HG03097 (cell line): ENCODE data around the gene NUP107.
A peak's percentile ranks its signal among the peaks of the same experiment; 100 is the strongest.

Source experiments
- ATAC-seq: cut with Tn5 transposase; IDR thresholded peaks from one replicate; pipeline ENCODE4 v1.9.1; 2021; ENCODE audit not compliant: unreplicated experiment, low FRiP score

Gene NUP107

DNA sequence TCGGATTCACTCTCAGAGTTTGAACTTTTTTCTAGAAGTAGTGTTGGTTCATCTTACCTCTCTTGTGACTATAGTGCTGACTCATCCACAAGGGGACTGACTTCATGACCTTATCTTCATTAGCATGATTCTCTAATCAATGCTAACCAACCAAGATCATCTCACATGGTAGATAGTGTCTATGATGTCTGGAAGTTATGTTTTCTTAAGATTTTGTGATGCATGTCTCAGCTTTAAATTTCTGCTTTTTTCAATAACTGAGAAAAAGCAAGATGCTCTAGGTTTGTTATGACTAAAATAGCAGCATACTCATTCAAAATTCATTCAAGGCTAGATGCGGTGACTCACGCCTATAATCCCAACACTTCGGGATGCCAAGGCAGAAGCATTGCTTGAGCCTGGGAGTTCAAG lies 46.9 kb downstream of the NUP107 start:
- ATAC-seq: no peak

DNA sequence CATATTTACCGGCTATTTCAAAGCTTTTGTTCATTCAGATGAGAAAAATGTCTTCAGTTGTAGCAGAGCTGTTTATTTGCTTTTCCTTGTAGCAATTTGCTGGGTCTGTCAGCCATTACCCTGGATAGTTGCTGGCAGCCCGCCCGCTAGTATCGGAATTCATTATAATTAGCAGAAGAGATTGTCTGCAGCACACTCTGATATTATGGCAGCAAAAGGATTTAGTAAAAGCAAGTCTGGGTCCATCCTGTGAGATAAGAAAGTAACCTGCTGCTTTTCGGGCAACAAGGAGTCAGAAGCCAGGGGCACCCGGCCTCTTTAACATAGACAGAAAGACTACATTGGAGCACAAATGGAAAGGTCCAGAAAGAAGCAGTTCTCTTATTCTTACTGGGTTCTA lies 53.1 kb downstream of the NUP107 start:
- no peak for ATAC-seq

DNA sequence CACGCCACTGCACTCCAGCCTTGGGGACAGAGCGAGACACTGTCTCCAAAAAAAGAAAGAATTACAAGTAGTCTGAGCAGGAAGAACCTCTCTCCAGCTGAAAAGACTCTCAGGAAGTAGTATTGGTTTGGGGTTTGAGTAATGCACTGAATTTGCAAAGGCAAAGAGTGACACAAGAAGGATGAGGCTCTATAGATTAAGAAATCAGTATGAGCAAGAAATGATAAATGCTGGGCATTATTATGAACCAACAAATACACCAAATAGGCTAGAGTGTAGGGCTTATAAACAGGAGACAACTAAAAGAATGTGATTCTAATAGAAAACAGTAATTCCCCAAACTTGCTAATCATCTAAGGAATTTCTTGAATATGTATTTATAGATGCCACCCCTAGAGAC lies 56.6 kb downstream of the NUP107 start:
- ATAC-seq: no peak

DNA sequence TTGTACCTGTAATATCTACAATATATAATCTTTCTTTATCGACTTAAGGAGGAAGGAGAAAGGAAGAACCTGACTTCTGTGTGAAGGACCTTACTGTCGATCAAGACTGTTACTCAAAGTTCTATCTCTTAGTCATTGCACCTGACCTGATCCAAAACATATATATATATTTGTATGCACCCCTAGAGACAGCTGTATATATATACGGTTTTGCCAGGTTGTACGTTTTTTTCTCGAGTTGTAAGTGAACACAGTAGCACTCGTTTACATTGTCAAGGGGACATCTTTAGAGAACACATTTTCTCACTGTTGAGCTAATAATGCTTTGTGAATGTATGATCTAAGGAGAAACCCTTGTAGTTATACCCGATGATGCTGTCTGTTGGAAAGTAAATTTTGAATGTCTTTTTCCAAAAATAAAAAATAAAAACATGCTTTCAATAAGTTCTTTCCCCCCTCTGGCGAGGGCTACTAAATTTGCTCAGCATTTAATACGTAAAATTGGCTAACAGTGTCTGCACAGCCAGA lies 58.7 kb downstream of the NUP107 start:
- ATAC-seq: no peak

GRCh38 chr12:68745904-68746571 lies 59.3 kb downstream of the NUP107 start, which contains the start of gene SLC35E3:
SLC35E3 (plus strand) TSS chr12:68746176; CDS start chr12:68746378, 202 bp downstream.
- ATAC-seq: peak; percentile 96

DNA sequence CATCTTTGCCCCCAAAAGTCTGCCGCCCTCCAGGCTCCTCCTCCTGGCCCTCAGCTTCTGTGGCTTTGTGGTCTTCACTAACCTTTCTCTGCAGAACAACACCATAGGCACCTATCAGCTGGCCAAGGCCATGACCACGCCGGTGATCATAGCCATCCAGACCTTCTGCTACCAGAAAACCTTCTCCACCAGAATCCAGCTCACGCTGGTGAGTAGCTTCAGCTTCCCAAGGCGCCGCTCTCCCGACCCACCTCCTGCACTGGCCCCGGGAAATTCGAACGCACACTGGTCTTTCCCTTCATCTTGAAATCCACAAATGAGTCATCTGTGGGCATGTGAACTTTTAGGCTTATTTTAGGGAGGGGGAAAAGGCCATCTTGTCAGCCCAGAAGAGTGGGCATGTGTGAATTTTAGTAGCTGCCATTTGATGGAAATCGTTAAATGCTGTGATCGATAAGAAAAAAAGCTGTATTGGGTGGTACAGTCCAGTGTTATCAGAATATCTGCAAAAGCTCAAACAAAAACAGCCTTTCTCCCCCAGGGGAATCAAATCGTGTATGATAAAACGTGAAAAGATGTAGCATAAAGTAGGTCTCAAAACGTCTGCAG lies 59.9 kb downstream of the NUP107 start:
- peak; percentile 26 for ATAC-seq

DNA sequence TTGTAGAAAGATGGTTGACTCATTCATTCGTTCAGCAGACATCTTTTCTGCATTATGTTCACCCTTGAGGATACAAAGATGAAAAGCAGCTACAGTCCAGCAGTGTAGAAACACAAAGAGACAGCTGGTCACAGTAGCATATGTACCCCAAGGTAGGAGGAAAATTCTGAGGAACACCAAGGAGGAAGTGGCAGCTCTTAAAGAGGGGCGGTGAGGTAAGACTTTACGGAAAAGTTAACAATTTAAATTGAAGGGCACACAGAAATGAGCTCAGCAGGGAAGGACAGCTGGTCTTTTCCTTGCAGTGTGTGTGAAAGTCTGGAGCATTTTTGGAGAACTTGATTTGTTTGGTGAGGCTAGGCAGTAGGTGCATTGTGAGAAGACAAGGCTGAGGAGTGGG lies 62.7 kb downstream of the NUP107 start:
- ATAC-seq: no peak

GRCh38 chr12:68749861-68750260 lies 63.1 kb downstream of the NUP107 start:
- no peak for ATAC-seq

DNA sequence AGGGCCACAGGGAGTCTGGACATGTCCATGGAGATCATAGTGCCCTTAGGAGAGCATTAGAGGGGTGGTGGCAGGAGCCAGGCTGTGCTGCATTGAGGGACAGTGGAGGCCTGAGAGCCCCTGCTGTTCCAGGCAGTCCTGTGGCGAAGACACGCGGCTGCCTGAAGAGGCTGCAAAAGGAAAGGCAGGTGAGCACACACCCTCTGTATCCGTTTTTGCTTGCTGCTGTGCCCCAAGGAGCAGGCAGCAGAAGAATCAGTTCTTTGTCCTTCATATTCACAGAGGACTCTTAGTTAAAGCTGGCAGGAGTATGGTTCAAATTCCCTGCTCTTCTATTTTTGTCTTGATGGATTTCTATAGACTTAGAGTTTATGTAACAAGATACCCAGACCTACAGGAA lies 63.7 kb downstream of the NUP107 start:
- ATAC-seq: no peak

DNA sequence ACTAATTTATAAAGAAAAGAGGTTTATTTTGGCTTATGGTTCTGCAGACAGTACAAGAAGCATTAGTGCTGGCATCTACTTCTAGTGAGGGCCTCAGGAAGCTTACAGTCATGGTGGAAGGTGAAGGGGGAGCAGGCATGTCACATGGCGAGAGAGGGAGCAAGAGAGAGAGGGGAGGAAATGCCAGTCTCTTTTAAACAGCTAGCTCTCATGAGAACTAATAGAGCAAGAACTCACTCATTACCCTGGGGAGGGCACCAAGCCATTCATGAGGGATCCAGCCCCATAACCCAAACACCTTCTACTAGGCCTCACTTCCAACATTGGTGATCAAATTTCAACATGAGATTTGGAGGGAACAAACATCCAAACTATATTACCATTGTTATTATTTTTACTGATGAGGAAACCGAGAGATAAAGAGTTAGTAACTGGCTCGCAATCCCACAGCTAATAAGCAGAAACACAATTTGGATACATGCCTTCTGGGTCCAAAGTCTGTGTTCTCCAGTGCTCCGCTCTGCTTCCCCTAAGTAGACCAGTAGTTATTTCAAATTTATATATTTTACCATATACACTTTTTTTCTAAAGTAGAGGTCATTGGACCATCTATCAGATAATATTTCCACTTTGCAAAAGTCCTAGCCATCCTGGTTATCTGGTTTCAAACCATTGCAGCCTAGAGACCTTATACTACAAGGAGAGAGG lies 68.9 kb downstream of the NUP107 start:
- no peak for ATAC-seq

- no peak for ATAC-seq
Observed at GRCh38 chr12:68759852-68760251, 73.1 kb downstream of the NUP107 start.

GRCh38 chr12:68760806-68761441 lies 74.1 kb downstream of the NUP107 start:
- ATAC-seq: no peak

DNA sequence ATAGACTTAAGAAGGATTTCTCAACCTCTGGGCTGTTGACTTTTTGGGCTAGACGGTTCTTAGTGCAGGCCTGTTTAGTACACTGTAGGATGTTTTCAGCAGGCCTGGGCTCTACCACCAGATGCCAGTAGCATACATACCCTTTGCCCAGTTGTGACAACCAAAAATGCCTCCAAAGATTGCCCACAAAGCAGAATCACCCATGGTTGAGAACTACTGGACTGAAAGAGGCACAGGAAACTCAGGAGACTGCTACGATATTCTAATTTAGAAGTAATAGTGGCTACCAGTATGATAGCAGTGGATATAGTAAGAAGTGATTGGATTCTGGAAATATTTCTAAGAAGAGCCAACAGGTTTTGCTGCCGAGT lies 74.6 kb downstream of the NUP107 start:
- ATAC-seq: no peak

GRCh38 chr12:68761901-68762630 lies 75.3 kb downstream of the NUP107 start:
- no peak for ATAC-seq

GRCh38 chr12:68762691-68763090 lies 75.9 kb downstream of the NUP107 start:
- no peak for ATAC-seq

- ATAC-seq: no peak
Observed at GRCh38 chr12:68765696-68766095, 78.9 kb downstream of the NUP107 start.

- no peak for ATAC-seq
Observed at GRCh38 chr12:68766646-68767045, 79.9 kb downstream of the NUP107 start.

- ATAC-seq: no peak
Observed at GRCh38 chr12:68767191-68767590, 80.4 kb downstream of the NUP107 start.

DNA sequence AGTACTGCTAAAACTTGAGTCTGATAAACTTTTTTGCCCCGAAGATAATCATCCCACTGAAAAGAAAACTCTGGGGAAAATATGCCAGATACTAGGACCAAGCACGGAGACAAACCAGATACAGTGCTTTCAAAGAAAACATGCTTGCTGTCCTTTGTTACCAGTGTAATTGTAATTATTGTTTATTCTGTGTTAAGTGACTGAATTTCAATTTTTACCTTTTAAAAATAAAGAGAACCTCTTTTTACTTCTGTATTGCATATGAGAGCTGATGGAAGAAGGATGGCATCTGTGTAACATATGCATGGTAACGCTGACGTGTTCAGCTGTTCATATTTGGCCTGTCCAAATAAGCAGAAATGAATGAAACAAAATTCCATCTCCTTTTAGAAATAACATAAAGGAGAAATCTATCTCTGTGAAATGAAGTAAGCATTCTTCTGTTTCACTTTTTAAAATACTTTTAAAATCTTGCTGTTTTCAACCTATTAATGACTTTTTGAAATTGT lies 81.7 kb downstream of the NUP107 start:
- ATAC-seq: no peak

DNA sequence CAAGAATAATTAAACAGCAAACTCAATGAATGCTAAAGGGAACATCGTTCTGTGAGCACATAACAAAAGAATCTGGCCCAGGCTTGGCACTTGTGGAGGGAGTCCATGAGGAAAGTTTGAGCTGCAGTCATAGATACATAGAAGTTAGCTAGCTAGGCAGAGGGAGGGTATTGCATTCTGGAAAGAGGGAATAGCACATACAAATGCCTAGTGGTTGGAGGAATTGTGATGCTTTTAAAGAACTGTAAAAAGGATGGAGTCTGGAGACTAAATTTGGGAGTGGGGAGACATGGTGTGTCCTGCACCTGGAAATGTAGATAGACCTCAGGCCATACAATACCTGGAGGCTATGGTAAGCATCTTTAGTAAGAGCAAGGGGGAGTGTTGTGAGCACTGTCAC lies 83.2 kb downstream of the NUP107 start:
- ATAC-seq: no peak
